Measurements from ENCODE around the gene SKI. TPM values are rescaled to one million over a fixed set of nuclear protein-coding genes. Genes with fewer than 3 reads are reported as not detected.

Gene SKI
- total and polyA plus RNA-seq, 2 of the 4 experiments (the other 2 are of a cell fraction), result 2.3 to 20.1 TPM

- TF ChIP-seq CHD1 (IDR thresholded peaks at IDR 0.05; ENCODE audit: low read depth, low read length), result no peak
- no peak for TF ChIP-seq POLR2A (IDR thresholded peaks at IDR 0.05; ENCODE audit: low read depth, low read length)
- TF ChIP-seq RFX5 (IDR thresholded peaks at IDR 0.05; ENCODE audit: low read depth, low read length), result no peak
- TF ChIP-seq USF2 (IDR thresholded peaks at IDR 0.05; ENCODE audit: low read depth, low read length), result no peak
- TF ChIP-seq CTCF (conservative IDR thresholded peaks at IDR 0.05; ENCODE audit: low read depth, low read length), result no peak
- TF ChIP-seq FOS (IDR thresholded peaks at IDR 0.05; ENCODE audit: low read depth, low read length), result no peak
- TF ChIP-seq RAD21 (IDR thresholded peaks at IDR 0.05; ENCODE audit: low read length), result no peak
- TF ChIP-seq CEBPB (IDR thresholded peaks at IDR 0.05; ENCODE audit: low read depth, low read length), result no peak
- no peak for TF ChIP-seq SMC3 (IDR thresholded peaks at IDR 0.05; ENCODE audit: low read depth, low read length)
- no peak for TF ChIP-seq ELK1 (IDR thresholded peaks at IDR 0.05; ENCODE audit: borderline replicate concordance, low read depth, low read length)
- TF ChIP-seq MAZ (IDR thresholded peaks at IDR 0.05; ENCODE audit: borderline replicate concordance, low read depth, low read length), result no peak
- no peak for TF ChIP-seq RCOR1 (IDR thresholded peaks at IDR 0.05; ENCODE audit: insufficient replicate concordance, low read length)
- TF ChIP-seq MAFK (IDR thresholded peaks at IDR 0.05; ENCODE audit: low read depth, low read length), result no peak
- TF ChIP-seq BHLHE40 (IDR thresholded peaks at IDR 0.05; ENCODE audit: low read depth, low read length), result no peak
- TF ChIP-seq MXI1 (IDR thresholded peaks at IDR 0.05; ENCODE audit: borderline replicate concordance, low read depth, low read length), result no peak
- no peak for TF ChIP-seq NFE2L2 (IDR thresholded peaks at IDR 0.05; ENCODE audit: low read depth, low read length)
- Histone ChIP-seq H3K18ac (ENCODE audit: low read depth, low read length) (no peak overlapping the region), H2BK120ac (ENCODE audit: low read depth, low read length) (no peak overlapping the region), H4K8ac (ENCODE audit: low read depth in 2 of 2, low read length in 2 of 2) (no peak overlapping the region), H3K56ac (ENCODE audit: extremely low read depth, insufficient read depth, low read length) (no peak overlapping the region), H3K79me1 (ENCODE audit: low read depth in 1 of 2, low read length in 2 of 2) (no peaks in the 10 kb centered on the region; a peak in 1 of 4 replicates), H4K20me1 (ENCODE audit: insufficient read depth, low read length) (no peaks in the 10 kb centered on the region), H2BK20ac (ENCODE audit: low read depth, low read length) (no peak overlapping the region), H3K27ac (ENCODE audit: insufficient read depth, low read length) (no peak overlapping the region), H2BK5ac (ENCODE audit: low read depth, low read length, poor library complexity, severe bottlenecking) (no peak overlapping the region), H3K27me3 (ENCODE audit: control insufficient read depth, insufficient read depth, low read length) (no peaks in the 10 kb centered on the region), H3K4me1 (ENCODE audit: control insufficient read depth, insufficient read depth, low read length) (no peaks in the 10 kb centered on the region), H3K9me3 (ENCODE audit: control insufficient read depth, insufficient read depth, low read length) (no peaks in the 10 kb centered on the region), H3K4ac (ENCODE audit: low read depth, low read length) (no peak overlapping the region), H3K36me3 (ENCODE audit: control insufficient read depth, insufficient read depth, low read length) (peaks cover 9% of the 10 kb centered on the region; the same call in 1 of the 2 replicates), H2AK9ac (replicated peaks; ENCODE audit: low read depth, low read length, poor library complexity) (no peak overlapping the region), H3K23ac (ENCODE audit: low read depth, low read length) (no peak overlapping the region), H3K9me1 (ENCODE audit: insufficient read depth, low read length) (no peaks in the 10 kb centered on the region), H2AFZ (replicated peaks; ENCODE audit: low read length, poor library complexity) (no peak overlapping the region), H3K4me2 (ENCODE audit: low read depth, low read length) (no peak overlapping the region), H3K14ac (replicated peaks; ENCODE audit: low read depth, low read length) (no peak overlapping the region), H3K9ac (ENCODE audit: low read depth, low read length) (no peak overlapping the region), H2BK15ac (ENCODE audit: low read depth, low read length) (no peak overlapping the region), H4K91ac (ENCODE audit: insufficient read depth, low read depth, low read length) (no peak overlapping the region), H3K4me3 (ENCODE audit: insufficient read depth, low read depth, low read length) (no peak overlapping the region), H4K5ac (ENCODE audit: low read depth, low read length) (no peak overlapping the region), H2AK5ac (ENCODE audit: low read depth, low read length) (no peak overlapping the region)
- dilution Hi-C loops (cut with HindIII; ENCODE audit: low sequenced_read_pairs, unreplicated experiment), result no loop called here
- in situ Hi-C loops (cut with MboI; ENCODE audit: low sequenced_read_pairs), result loop anchor here (25.0 kb wide), 1 partner anchor 356 kb away; the partner anchor contains the start of genes HES5 and PANK4
- POLR2A ChIA-PET (ENCODE audit: unreplicated experiment), result no interaction called here
- ATAC-seq (ENCODE audit: low read depth), result no peak
- CTCF ChIA-PET, result no interaction called here
- DNase-seq, result no peak
- WGBS, 2 experiments (ENCODE audit: extremely low coverage in 2 of 2, insufficient read length in 1 of 2), result 91% methylated on average over 7 of the region's 11 CpGs; no CpG with 5 or more reads in 1 of the 2 experiments
- intact Hi-C loops (cut with micrococcal nuclease), result no loop called here
- BruUV-seq (replicated peaks), result no TSS peak
These were observed 46.4 kb upstream of the SKI start for GRCh38 chr1:2181752-2182151.
